ENCODE data around the gene MINAR1.

DNA sequence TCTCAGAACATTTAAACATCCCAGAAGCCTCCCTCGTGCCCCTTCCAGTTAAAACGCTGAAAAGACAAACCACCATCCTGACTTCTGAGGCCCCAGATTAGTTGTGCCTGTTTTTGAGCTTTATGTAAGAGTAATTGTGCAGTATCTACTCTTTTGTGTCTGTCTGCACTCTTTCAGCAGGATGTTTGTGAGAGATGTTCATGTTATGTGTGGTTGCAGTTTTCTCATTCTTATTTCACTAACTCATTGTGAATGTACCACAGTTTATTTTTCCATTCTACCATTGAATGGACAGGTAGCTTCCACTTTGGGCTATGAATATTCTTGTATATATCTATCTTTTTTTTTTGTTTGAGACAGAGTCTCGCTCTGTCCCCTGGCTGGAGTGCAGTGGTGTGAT lies 40.3 kb downstream of the MINAR1 start:
- TF ChIP-seq CTCF (IDR thresholded peaks at IDR 0.05) (no peak), POLR2A (IDR thresholded peaks at IDR 0.05) (no peak)
